Smooth muscle cell (in vitro differentiated cells): Measurements from ENCODE around the gene CTSF. TPM values are rescaled to one million over a fixed set of nuclear protein-coding genes. Genes with fewer than 3 reads are reported as not detected.

Experiments used
- DNase-seq: peaks from one replicate; lab custom pipeline; 2025; ENCODE audit not compliant: unreplicated experiment; lab: John Stamatoyannopoulos, UW
- H2AFZ ChIP-seq: fragments of 200-600 bp; sonication (generic); 2 replicates; pipeline ENCODE4 v1.6.0; 2016; ENCODE audit warnings: antibody characterized with exemption, low read depth, mild to moderate bottlenecking
- H3F3A ChIP-seq: fragments of 200-600 bp; sonication (generic); 2 replicates; pipeline ENCODE4 v1.6.0; 2017; ENCODE audit warnings: antibody characterized with exemption, low read depth
- H3K27ac ChIP-seq: fragments of 200-600 bp; sonication (generic); 2 replicates; pipeline ENCODE4 v1.5.1; 2016; ENCODE audit warnings: low read depth, mild to moderate bottlenecking
- H3K27me3 ChIP-seq: fragments of 200-600 bp; sonication (generic); 2 replicates; pipeline ENCODE4 v1.6.1; 2016; ENCODE audit warnings: low read depth, mild to moderate bottlenecking
- H3K36me3 ChIP-seq: fragments of 200-600 bp; sonication (generic); 2 replicates; pipeline ENCODE4 v1.5.1; 2016; ENCODE audit warnings: low read depth
- H3K4me1 ChIP-seq: fragments of 200-600 bp; sonication (generic); 2 replicates; pipeline ENCODE4 v1.5.1; 2016; ENCODE audit warnings: low read depth
- H3K4me2 ChIP-seq: fragments of 200-600 bp; sonication (generic); 2 replicates; pipeline ENCODE4 v1.6.0; 2016; ENCODE audit warnings: mild to moderate bottlenecking
- H3K4me3 ChIP-seq: fragments of 200-600 bp; sonication (generic); 2 replicates; pipeline ENCODE4 v1.5.1; 2016; ENCODE audit warnings: mild to moderate bottlenecking
- H3K79me2 ChIP-seq: fragments of 200-600 bp; sonication (generic); 2 replicates; pipeline ENCODE4 v1.6.0; 2016; ENCODE audit warnings: low read depth, mild to moderate bottlenecking
- H3K9ac ChIP-seq: fragments of 200-600 bp; sonication (generic); 2 replicates; pipeline ENCODE4 v1.6.0; 2016; ENCODE audit warnings: low read depth
- H3K9me3 ChIP-seq: fragments of 200-600 bp; sonication (generic); replicated peaks from 2 replicates; pipeline ENCODE4 v1.5.1; 2016; ENCODE audit warnings: low read depth
- H4K20me1 ChIP-seq: fragments of 200-600 bp; sonication (generic); 2 replicates; pipeline ENCODE4 v1.6.0; 2016; ENCODE audit warnings: low read depth
- WGBS: methylation state at CpG from one replicate; pipeline ENCODE4 v1.1.7; 2016; ENCODE audit warnings: low lambda C conversion rate; 5-methylcytosine and 5-hydroxymethylcytosine counted together
- polyA plus RNA-seq: library from polyadenylated mRNA; unstranded; fragments of >200 nt; fragmentation: Nextera tagmentation; extraction: Ambion mirVana; gene quantifications from 2 replicates; pipeline ENCODE4 v1.2.1, GENCODE V29; 2016
- total RNA-seq: library from RNA; depleted of rRNA; stranded (reverse); fragments of >200 nt; gene quantifications from 2 replicates; pipeline ENCODE4 v1.2.3, GENCODE V29; 2014
- TF ChIP-seq, protein P1 (sequence below): fragments of 200-600 bp; sonication (generic); IDR thresholded peaks from 2 replicates; pipeline ENCODE4 v1.5.1; 2017; ENCODE audit warnings: borderline replicate concordance, mild to moderate bottlenecking, antibody characterized with exemption; ENCODE audit not compliant: insufficient read depth, poor library complexity, severe bottlenecking

Gene CTSF
- total and polyA plus RNA-seq, 2 experiments from 2014 or later = 0.45 to 0.62 TPM

DNA sequence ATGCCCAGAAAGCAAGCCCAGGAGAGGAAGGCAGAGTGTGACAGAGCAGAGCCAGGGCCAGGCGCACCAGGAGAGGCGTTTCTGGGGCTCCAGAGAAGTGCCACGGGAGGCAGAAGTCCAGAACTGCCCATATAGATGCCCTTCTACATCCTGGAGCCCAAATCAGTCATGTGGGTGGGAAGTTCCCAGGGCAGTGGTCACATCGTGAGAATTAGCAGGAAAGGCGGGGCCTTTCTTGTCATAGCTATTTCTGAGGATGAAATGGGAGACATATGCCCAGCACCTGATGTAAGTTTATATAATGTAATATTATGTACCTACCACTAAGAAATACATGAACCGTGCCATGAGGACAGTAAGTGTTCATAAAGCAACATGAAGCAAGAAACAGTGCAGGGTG, 35.6 kb downstream of the CTSF start:
- peaks cover 5% of the 10 kb centered on the region for H3K36me3 ChIP-seq
- no peaks in the 10 kb centered on the region for H3K79me2 ChIP-seq
- H3K27ac ChIP-seq = no peak overlapping the region
- H3K4me3 ChIP-seq = no peak overlapping the region
- H3K9ac ChIP-seq = no peak overlapping the region
- H3K9me3 ChIP-seq = no peaks in the 10 kb centered on the region
- no peaks in the 10 kb centered on the region for H3K27me3 ChIP-seq
- H4K20me1 ChIP-seq = no peaks in the 10 kb centered on the region
- TF ChIP-seq, protein P1, sequence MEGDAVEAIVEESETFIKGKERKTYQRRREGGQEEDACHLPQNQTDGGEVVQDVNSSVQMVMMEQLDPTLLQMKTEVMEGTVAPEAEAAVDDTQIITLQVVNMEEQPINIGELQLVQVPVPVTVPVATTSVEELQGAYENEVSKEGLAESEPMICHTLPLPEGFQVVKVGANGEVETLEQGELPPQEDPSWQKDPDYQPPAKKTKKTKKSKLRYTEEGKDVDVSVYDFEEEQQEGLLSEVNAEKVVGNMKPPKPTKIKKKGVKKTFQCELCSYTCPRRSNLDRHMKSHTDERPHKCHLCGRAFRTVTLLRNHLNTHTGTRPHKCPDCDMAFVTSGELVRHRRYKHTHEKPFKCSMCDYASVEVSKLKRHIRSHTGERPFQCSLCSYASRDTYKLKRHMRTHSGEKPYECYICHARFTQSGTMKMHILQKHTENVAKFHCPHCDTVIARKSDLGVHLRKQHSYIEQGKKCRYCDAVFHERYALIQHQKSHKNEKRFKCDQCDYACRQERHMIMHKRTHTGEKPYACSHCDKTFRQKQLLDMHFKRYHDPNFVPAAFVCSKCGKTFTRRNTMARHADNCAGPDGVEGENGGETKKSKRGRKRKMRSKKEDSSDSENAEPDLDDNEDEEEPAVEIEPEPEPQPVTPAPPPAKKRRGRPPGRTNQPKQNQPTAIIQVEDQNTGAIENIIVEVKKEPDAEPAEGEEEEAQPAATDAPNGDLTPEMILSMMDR = no peak
- no peaks in the 10 kb centered on the region for H3K4me1 ChIP-seq
- DNase-seq = no peak
- no peaks in the 10 kb centered on the region for H3F3A ChIP-seq
- 89% methylated on average over 6 of the region's 6 CpGs for WGBS
- H2AFZ ChIP-seq = no peak overlapping the region
- no peak overlapping the region for H3K4me2 ChIP-seq

DNA sequence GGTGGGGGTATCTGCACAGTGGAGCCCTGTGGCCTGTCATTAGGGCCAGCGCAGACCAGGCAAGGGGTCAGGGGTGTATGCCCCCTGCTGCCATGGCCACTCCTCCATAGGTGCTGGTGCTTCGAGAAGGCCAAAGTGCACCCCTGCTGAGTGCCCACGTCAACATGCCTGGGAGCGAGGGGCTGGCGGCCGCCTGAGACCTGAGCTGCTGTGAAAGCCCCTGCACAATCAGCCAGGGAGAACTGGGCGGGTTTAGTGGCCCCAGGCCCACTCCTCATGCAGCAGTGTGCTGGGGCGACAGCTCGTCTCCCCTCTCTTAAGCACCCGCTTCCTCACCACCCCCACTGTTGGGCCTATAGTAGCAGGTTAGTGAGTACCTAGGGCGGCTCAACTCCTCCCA, 36.6 kb downstream of the CTSF start:
- 95% methylated on average over 11 of the region's 11 CpGs for WGBS
- H3K4me2 ChIP-seq = no peak overlapping the region
- H3K9me3 ChIP-seq = no peaks in the 10 kb centered on the region
- peaks cover 5% of the 10 kb centered on the region for H3K36me3 ChIP-seq
- no peaks in the 10 kb centered on the region for H3F3A ChIP-seq
- no peak overlapping the region for H3K27ac ChIP-seq
- H3K9ac ChIP-seq = no peak overlapping the region
- TF ChIP-seq, protein P1 = no peak
- H3K4me1 ChIP-seq = no peaks in the 10 kb centered on the region
- no peaks in the 10 kb centered on the region for H4K20me1 ChIP-seq
- H3K79me2 ChIP-seq = no peaks in the 10 kb centered on the region
- no peak for DNase-seq
- H2AFZ ChIP-seq = no peak overlapping the region
- H3K27me3 ChIP-seq = no peaks in the 10 kb centered on the region
- no peak overlapping the region for H3K4me3 ChIP-seq

DNA sequence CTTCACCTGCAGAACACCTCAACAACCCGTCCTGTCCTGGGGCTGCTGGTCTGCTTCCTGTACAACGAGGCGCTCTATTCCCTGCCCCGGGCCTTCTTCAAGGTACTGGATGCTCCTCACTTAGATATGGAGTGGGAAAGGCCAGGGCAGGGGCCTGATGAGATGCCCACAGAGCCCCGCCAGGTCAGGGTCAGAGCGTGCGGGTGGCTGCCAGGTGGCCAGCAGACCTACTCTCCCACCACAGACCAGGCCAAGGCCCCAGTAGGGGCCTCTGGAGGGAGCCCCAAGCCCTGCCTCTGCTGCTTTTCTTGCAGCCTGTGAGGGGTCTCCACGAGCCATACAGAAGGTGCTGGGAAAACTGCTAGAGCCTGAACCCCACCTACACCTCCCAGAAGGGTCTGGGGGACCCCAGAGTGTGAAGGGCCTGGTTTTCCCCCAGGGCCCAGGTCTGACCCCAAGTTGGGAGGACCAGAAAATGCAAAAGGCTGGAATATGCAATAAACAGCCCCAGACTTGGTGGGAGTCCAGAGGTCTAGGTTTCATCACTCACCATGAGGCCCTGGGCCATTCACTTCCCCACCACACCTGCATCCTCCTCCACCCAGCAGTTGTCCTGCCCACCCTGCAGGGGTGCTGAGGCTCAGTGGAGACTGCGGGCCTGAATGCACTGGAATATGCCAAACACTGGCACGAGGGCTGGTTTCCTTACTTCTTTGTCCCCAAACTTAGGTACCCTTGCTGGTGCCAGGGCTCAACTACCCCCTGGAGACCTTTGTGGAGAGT, 37.3 kb downstream of the CTSF start:
- Histone ChIP-seq H2AFZ (no peak overlapping the region), H3K9me3 (no peaks in the 10 kb centered on the region), H3K4me1 (no peaks in the 10 kb centered on the region), H3K4me3 (no peak overlapping the region), H3K4me2 (no peak overlapping the region), H3K27me3 (no peaks in the 10 kb centered on the region), H3F3A (no peaks in the 10 kb centered on the region), H3K36me3 (peaks cover 5% of the 10 kb centered on the region), H3K79me2 (no peaks in the 10 kb centered on the region), H4K20me1 (no peaks in the 10 kb centered on the region), H3K27ac (no peak overlapping the region), H3K9ac (no peak overlapping the region)
- TF ChIP-seq, protein P1 = no peak
- 97% methylated on average over 10 of the region's 10 CpGs for WGBS
- DNase-seq = no peak

DNA sequence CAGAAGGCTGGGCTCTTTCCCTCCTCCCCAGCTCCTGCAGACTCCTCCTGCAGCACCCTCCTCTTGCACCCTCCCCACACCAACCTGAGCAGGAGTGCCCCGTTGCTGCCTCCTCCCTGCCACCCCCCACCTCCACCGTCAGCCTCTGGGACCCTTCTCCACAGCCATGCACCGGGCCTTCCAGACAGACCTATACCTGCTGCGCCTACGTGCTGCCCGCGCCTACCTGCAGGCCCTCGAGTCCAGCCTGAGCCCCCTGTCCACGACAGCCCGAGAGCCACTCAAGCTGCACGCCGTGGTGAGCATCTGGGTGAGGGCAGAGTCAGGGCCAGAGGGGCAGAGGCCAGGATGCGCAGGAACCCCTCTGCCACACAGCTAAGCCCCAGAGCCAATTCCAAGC, 38.8 kb downstream of the CTSF start:
- 95% methylated on average over 13 of the region's 13 CpGs for WGBS
- no peaks in the 10 kb centered on the region for H3K27me3 ChIP-seq
- no peak overlapping the region for H3K9ac ChIP-seq
- H3K9me3 ChIP-seq = no peaks in the 10 kb centered on the region
- H4K20me1 ChIP-seq = no peaks in the 10 kb centered on the region
- no peaks in the 10 kb centered on the region for H3F3A ChIP-seq
- no peaks in the 10 kb centered on the region for H3K4me1 ChIP-seq
- peaks cover 5% of the 10 kb centered on the region for H3K36me3 ChIP-seq
- DNase-seq = no peak
- H3K4me2 ChIP-seq = no peak overlapping the region
- no peak overlapping the region for H2AFZ ChIP-seq
- no peaks in the 10 kb centered on the region for H3K79me2 ChIP-seq
- H3K4me3 ChIP-seq = no peak overlapping the region
- H3K27ac ChIP-seq = no peak overlapping the region
- TF ChIP-seq, protein P1 = no peak
